ENCODE measurements around the gene ZBTB1.

DNA sequence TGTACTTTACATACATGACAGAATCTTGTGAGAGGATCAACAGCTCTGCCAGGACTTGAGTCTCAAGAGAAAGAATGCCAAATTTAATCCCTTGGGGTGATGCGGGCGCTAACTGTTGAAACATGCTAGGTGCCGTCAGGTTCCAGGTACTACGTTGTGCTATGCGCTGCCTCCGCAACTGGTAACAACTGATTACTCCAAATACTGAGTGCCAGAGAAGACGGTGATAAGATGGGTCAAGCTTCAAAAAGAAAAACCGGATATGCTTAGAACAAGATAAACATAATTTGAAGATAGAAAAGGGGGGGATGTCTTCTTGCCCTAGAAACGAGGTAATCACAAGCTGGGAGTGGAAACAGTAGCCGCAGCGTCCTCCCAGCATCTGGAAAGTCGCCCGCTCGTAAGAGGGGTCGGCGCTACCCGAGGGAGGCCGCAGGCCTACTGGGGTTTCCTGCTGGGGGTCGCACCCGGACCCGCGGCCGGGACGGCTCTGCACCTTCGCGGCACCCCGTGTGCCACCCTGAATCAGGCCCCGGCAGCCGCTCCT is 1.6 kb upstream of the ZBTB1 start:
- no peak for TF ChIP-seq LARP7 (IDR thresholded peaks at IDR 0.05)
- TF ChIP-seq BHLHE40 (IDR thresholded peaks at IDR 0.05; ENCODE audit: low read length): no peak
- TF ChIP-seq, protein P1, sequence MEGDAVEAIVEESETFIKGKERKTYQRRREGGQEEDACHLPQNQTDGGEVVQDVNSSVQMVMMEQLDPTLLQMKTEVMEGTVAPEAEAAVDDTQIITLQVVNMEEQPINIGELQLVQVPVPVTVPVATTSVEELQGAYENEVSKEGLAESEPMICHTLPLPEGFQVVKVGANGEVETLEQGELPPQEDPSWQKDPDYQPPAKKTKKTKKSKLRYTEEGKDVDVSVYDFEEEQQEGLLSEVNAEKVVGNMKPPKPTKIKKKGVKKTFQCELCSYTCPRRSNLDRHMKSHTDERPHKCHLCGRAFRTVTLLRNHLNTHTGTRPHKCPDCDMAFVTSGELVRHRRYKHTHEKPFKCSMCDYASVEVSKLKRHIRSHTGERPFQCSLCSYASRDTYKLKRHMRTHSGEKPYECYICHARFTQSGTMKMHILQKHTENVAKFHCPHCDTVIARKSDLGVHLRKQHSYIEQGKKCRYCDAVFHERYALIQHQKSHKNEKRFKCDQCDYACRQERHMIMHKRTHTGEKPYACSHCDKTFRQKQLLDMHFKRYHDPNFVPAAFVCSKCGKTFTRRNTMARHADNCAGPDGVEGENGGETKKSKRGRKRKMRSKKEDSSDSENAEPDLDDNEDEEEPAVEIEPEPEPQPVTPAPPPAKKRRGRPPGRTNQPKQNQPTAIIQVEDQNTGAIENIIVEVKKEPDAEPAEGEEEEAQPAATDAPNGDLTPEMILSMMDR (IDR thresholded peaks at IDR 0.05 in 2 of 3, conservative IDR thresholded peaks at IDR 0.05 in 1 of 3; ENCODE audit: insufficient read depth in 2 of 3, low read depth in 1 of 3, low read length in 3 of 3): no peak
- TF ChIP-seq GABPB1 (CRISPR knock-in tag; IDR thresholded peaks at IDR 0.05): no peak
- TF ChIP-seq, protein P2, sequence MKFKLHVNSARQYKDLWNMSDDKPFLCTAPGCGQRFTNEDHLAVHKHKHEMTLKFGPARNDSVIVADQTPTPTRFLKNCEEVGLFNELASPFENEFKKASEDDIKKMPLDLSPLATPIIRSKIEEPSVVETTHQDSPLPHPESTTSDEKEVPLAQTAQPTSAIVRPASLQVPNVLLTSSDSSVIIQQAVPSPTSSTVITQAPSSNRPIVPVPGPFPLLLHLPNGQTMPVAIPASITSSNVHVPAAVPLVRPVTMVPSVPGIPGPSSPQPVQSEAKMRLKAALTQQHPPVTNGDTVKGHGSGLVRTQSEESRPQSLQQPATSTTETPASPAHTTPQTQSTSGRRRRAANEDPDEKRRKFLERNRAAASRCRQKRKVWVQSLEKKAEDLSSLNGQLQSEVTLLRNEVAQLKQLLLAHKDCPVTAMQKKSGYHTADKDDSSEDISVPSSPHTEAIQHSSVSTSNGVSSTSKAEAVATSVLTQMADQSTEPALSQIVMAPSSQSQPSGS (CRISPR knock-in tag; IDR thresholded peaks at IDR 0.05): no peak
- no peak for TF ChIP-seq PHF8 (IDR thresholded peaks at IDR 0.05; ENCODE audit: borderline replicate concordance, low read length)
- TF ChIP-seq, protein P3, sequence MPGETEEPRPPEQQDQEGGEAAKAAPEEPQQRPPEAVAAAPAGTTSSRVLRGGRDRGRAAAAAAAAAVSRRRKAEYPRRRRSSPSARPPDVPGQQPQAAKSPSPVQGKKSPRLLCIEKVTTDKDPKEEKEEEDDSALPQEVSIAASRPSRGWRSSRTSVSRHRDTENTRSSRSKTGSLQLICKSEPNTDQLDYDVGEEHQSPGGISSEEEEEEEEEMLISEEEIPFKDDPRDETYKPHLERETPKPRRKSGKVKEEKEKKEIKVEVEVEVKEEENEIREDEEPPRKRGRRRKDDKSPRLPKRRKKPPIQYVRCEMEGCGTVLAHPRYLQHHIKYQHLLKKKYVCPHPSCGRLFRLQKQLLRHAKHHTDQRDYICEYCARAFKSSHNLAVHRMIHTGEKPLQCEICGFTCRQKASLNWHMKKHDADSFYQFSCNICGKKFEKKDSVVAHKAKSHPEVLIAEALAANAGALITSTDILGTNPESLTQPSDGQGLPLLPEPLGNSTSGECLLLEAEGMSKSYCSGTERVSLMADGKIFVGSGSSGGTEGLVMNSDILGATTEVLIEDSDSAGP (CRISPR knock-in tag; IDR thresholded peaks at IDR 0.05): no peak
- no peak for TF ChIP-seq KDM4B (IDR thresholded peaks at IDR 0.05; ENCODE audit: borderline replicate concordance in 2 of 2, low read depth in 1 of 2)
- TF ChIP-seq FOXM1 (IDR thresholded peaks at IDR 0.05; ENCODE audit: low read depth): 0 out of 2 replicates have a peak, but pooled peaks have one; percentile 20
- no peak for TF ChIP-seq FOXM1 (CRISPR knock-in tag; IDR thresholded peaks at IDR 0.05; ENCODE audit: low read depth)
- no peak for TF ChIP-seq PCBP2 (IDR thresholded peaks at IDR 0.05; ENCODE audit: low read depth, low read length, poor library complexity, severe bottlenecking)
- no peak for TF ChIP-seq CEBPB (tag; IDR thresholded peaks at IDR 0.05)
- TF ChIP-seq, protein P4, sequence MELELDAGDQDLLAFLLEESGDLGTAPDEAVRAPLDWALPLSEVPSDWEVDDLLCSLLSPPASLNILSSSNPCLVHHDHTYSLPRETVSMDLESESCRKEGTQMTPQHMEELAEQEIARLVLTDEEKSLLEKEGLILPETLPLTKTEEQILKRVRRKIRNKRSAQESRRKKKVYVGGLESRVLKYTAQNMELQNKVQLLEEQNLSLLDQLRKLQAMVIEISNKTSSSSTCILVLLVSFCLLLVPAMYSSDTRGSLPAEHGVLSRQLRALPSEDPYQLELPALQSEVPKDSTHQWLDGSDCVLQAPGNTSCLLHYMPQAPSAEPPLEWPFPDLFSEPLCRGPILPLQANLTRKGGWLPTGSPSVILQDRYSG (tag; conservative IDR thresholded peaks at IDR 0.05; ENCODE audit: low read depth): no peak
- TF ChIP-seq DPF2 (IDR thresholded peaks at IDR 0.05): 0 out of 2 replicates have a peak, but pooled peaks have one; percentile 19
